BLaER1 (cell line): Measurements from ENCODE around the gene UAP1L1.

Experiments
- H3K27ac ChIP-seq: shearing (Covaris generic); formaldehyde crosslinking; 2 replicates; pipeline ENCODE4 v1.8.1; 2022
- H3K27me3 ChIP-seq: shearing (Covaris generic); formaldehyde crosslinking; 2 replicates; pipeline ENCODE4 v1.8.1; 2022
- H3K36me3 ChIP-seq: shearing (Covaris generic); formaldehyde crosslinking; 2 replicates; pipeline ENCODE4 v1.8.1; 2022
- H3K4me1 ChIP-seq: shearing (Covaris generic); formaldehyde crosslinking; 2 replicates; pipeline ENCODE4 v1.8.1; 2022
- H3K4me2 ChIP-seq: shearing (Covaris generic); formaldehyde crosslinking; 2 replicates; pipeline ENCODE4 v1.8.1; 2022
- H3K4me3 ChIP-seq: shearing (Covaris generic); formaldehyde crosslinking; 2 replicates; pipeline ENCODE4 v1.8.1; 2022
- H3K9ac ChIP-seq: shearing (Covaris generic); formaldehyde crosslinking; 2 replicates; pipeline ENCODE4 v1.8.1; 2022
- H3K9me3 ChIP-seq: shearing (Covaris generic); formaldehyde crosslinking; 2 replicates; pipeline ENCODE4 v1.8.1; 2022
- H4K20me1 ChIP-seq: shearing (Covaris generic); formaldehyde crosslinking; 2 replicates; pipeline ENCODE4 v1.8.1; 2022
- Cebpa-rat ChIP-seq: shearing (Covaris generic); IDR thresholded peaks from 2 replicates; pipeline ENCODE4 v1.8.1; 2022

The UAP1L1 gene

GRCh38 chr9:137112564-137113384 lies 35.5 kb downstream of the UAP1L1 start:
- peaks cover 57% of the 10 kb centered on the region for H4K20me1 ChIP-seq
- no peaks in the 10 kb centered on the region for H3K9me3 ChIP-seq
- H3K4me3 ChIP-seq: peak overlapping the region; percentile 76
- peak overlapping the region; percentile 92 for H3K4me2 ChIP-seq
- peaks cover 57% of the 10 kb centered on the region for H3K36me3 ChIP-seq
- peaks cover 45% of the 10 kb centered on the region for H3K4me1 ChIP-seq
- H3K27me3 ChIP-seq: no peaks in the 10 kb centered on the region
- no peak for TF ChIP-seq Cebpa-rat
- peak overlapping the region; percentile 66; the same call in 1 of the 2 replicates for H3K9ac ChIP-seq
- peak overlapping the region; percentile 56; the same call in 1 of the 2 replicates for H3K27ac ChIP-seq

- peak overlapping the region; percentile 92 for H3K4me2 ChIP-seq
- H3K9ac ChIP-seq: peak overlapping the region; percentile 66; the same call in 1 of the 2 replicates
- no peaks in the 10 kb centered on the region for H3K9me3 ChIP-seq
- no peaks in the 10 kb centered on the region for H3K27me3 ChIP-seq
- H3K4me3 ChIP-seq: peak overlapping the region; percentile 76
- H3K36me3 ChIP-seq: peaks cover 49% of the 10 kb centered on the region
- H3K27ac ChIP-seq: peak overlapping the region; percentile 56; the same call in 1 of the 2 replicates
- H3K4me1 ChIP-seq: peaks cover 53% of the 10 kb centered on the region
- H4K20me1 ChIP-seq: peaks cover 49% of the 10 kb centered on the region
- TF ChIP-seq Cebpa-rat: no peak
Observed at GRCh38 chr9:137113385-137114159, 36.3 kb downstream of the UAP1L1 start.

- Histone ChIP-seq H3K4me2 (peak overlapping the region; percentile 100), H3K36me3 (peaks cover 43% of the 10 kb centered on the region), H4K20me1 (peaks cover 43% of the 10 kb centered on the region), H3K27me3 (no peaks in the 10 kb centered on the region), H3K9me3 (no peaks in the 10 kb centered on the region), H3K4me3 (peak overlapping the region; percentile 76), H3K4me1 (peaks cover 59% of the 10 kb centered on the region), H3K9ac (peak overlapping the region; percentile 85), H3K27ac (peak overlapping the region; percentile 88)
- TF ChIP-seq Cebpa-rat: no peak
Observed at GRCh38 chr9:137114220-137114612, 36.9 kb downstream of the UAP1L1 start.

- peaks cover 37% of the 10 kb centered on the region for H3K36me3 ChIP-seq
- TF ChIP-seq Cebpa-rat: no peak
- H3K9me3 ChIP-seq: no peaks in the 10 kb centered on the region
- H3K27me3 ChIP-seq: no peaks in the 10 kb centered on the region
- peak within 1 kb of the TSS; percentile 88 for H3K27ac ChIP-seq
- peak within 1 kb of the TSS; percentile 85 for H3K9ac ChIP-seq
- H3K4me1 ChIP-seq: peaks cover 65% of the 10 kb centered on the region
- H3K4me2 ChIP-seq: peak within 1 kb of the TSS; percentile 100
- peaks cover 37% of the 10 kb centered on the region for H4K20me1 ChIP-seq
- H3K4me3 ChIP-seq: peak within 1 kb of the TSS; percentile 76
Observed at GRCh38 chr9:137114613-137115393, 37.5 kb downstream of the UAP1L1 start, which contains the start of gene DPP7. DPP7 (minus strand) TSS chr9:137114733; CDS start chr9:137114713, 20 bp downstream.

- no peak for TF ChIP-seq Cebpa-rat
- Histone ChIP-seq H3K36me3 (peaks cover 30% of the 10 kb centered on the region), H3K4me2 (peak overlapping the region; percentile 100), H3K9ac (peak overlapping the region; percentile 85), H3K4me3 (peak overlapping the region; percentile 76), H3K9me3 (no peaks in the 10 kb centered on the region), H3K27ac (peak overlapping the region; percentile 88), H3K27me3 (no peaks in the 10 kb centered on the region), H4K20me1 (peaks cover 30% of the 10 kb centered on the region), H3K4me1 (peaks cover 72% of the 10 kb centered on the region)
Observed at GRCh38 chr9:137115394-137116026, 38.2 kb downstream of the UAP1L1 start.

GRCh38 chr9:137116027-137116507 lies 38.8 kb downstream of the UAP1L1 start:
- Histone ChIP-seq H3K4me2 (peak overlapping the region; percentile 100), H3K9ac (peak overlapping the region; percentile 85), H3K27me3 (no peaks in the 10 kb centered on the region), H3K4me1 (peaks cover 78% of the 10 kb centered on the region), H3K27ac (peak overlapping the region; percentile 88), H4K20me1 (peaks cover 24% of the 10 kb centered on the region), H3K9me3 (no peaks in the 10 kb centered on the region), H3K36me3 (peaks cover 24% of the 10 kb centered on the region), H3K4me3 (peak overlapping the region; percentile 76; the same call in 1 of the 2 replicates)
- TF ChIP-seq Cebpa-rat: no peak

GRCh38 chr9:137116728-137117127 lies 39.4 kb downstream of the UAP1L1 start:
- H3K4me2 ChIP-seq: peak overlapping the region; percentile 100

GRCh38 chr9:137117269-137117731 lies 40.0 kb downstream of the UAP1L1 start:
- H3K27me3 ChIP-seq: no peaks in the 10 kb centered on the region
- peaks cover 86% of the 10 kb centered on the region for H3K4me1 ChIP-seq
- H3K9me3 ChIP-seq: no peaks in the 10 kb centered on the region
- TF ChIP-seq Cebpa-rat: no peak
- peaks cover 12% of the 10 kb centered on the region for H3K36me3 ChIP-seq
- H3K27ac ChIP-seq: peak overlapping the region; percentile 88
- no peak overlapping the region for H3K4me3 ChIP-seq
- H3K4me2 ChIP-seq: peak overlapping the region; percentile 100
- peak overlapping the region; percentile 85 for H3K9ac ChIP-seq
- peaks cover 12% of the 10 kb centered on the region for H4K20me1 ChIP-seq

More at GRCh38 chr9:137116728-137117127, 39.4 kb downstream of the UAP1L1 start:
- Histone ChIP-seq H3K27me3 (no peaks in the 10 kb centered on the region), H3K27ac (peak overlapping the region; percentile 88), H3K4me1 (peaks cover 81% of the 10 kb centered on the region), H4K20me1 (peaks cover 18% of the 10 kb centered on the region), H3K4me3 (no peak overlapping the region), H3K36me3 (peaks cover 17% of the 10 kb centered on the region), H3K9ac (peak overlapping the region; percentile 85), H3K9me3 (no peaks in the 10 kb centered on the region)
- no peak for TF ChIP-seq Cebpa-rat
